ENCODE data around the gene PXMP4. TPM values are rescaled to one million over a fixed set of nuclear protein-coding genes. Genes with fewer than 3 reads are reported as not detected.
A peak's percentile ranks its signal among the peaks of the same experiment; 100 is the strongest.
"Not testable (repeated sequence)": the region's sequence is repeated elsewhere in the genome, so short reads cannot be mapped to it uniquely, and the experiment has no call there.

PXMP4 gene, protein sequence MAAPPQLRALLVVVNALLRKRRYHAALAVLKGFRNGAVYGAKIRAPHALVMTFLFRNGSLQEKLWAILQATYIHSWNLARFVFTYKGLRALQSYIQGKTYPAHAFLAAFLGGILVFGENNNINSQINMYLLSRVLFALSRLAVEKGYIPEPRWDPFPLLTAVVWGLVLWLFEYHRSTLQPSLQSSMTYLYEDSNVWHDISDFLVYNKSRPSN
- 1.2 TPM for polyA plus RNA-seq (2013, experiment 1 of 2)
- 2.7 TPM for polyA plus RNA-seq (2013, experiment 2 of 2)

- no peaks in the 10 kb centered on the region for H3K27me3 ChIP-seq (ENCODE audit: insufficient read depth, low read length)
- no peak within 1 kb of the TSS for H3K9ac ChIP-seq (ENCODE audit: low read depth, low read length)
- 52% methylated on average over 46 of the region's 46 CpGs for WGBS
- H3K36me3 ChIP-seq (ENCODE audit: insufficient read depth, low read length): no peaks in the 10 kb centered on the region
- peak within 1 kb of the TSS; percentile 55 for H3K4me3 ChIP-seq (ENCODE audit: low read length)
- H3K4me1 ChIP-seq (ENCODE audit: insufficient read depth, low read length): no peaks in the 10 kb centered on the region
- no peaks in the 10 kb centered on the region for H3K9me3 ChIP-seq (ENCODE audit: insufficient read depth, low read depth, low read length)
- no peak within 1 kb of the TSS for H3K27ac ChIP-seq (ENCODE audit: low read depth, low read length)
These were observed at the start of gene PXMP4 for GRCh38 chr20:33719989-33720709. Gene PXMP4 (minus strand): TSS chr20:33720310. CDS start chr20:33720207, 103 bp downstream.

GRCh38 chr20:33769043-33769442, 48.9 kb upstream of the PXMP4 start:
- H3K9me3 ChIP-seq (ENCODE audit: insufficient read depth, low read depth, low read length): no peaks in the 10 kb centered on the region
- H3K4me3 ChIP-seq (ENCODE audit: low read length): no peak overlapping the region
- no peaks in the 10 kb centered on the region for H3K4me1 ChIP-seq (ENCODE audit: insufficient read depth, low read length)
- no peaks in the 10 kb centered on the region for H3K36me3 ChIP-seq (ENCODE audit: insufficient read depth, low read length)
- H3K27ac ChIP-seq (ENCODE audit: low read depth, low read length): no peak overlapping the region
- 52% methylated on average over 2 of the region's 4 CpGs for WGBS
- no peaks in the 10 kb centered on the region for H3K27me3 ChIP-seq (ENCODE audit: insufficient read depth, low read length)
- no peak overlapping the region for H3K9ac ChIP-seq (ENCODE audit: low read depth, low read length)

- Histone ChIP-seq H3K4me3 (ENCODE audit: low read length) (no peak overlapping the region), H3K36me3 (ENCODE audit: insufficient read depth, low read length) (no peaks in the 10 kb centered on the region), H3K27me3 (ENCODE audit: insufficient read depth, low read length) (no peaks in the 10 kb centered on the region), H3K9me3 (ENCODE audit: insufficient read depth, low read depth, low read length) (no peaks in the 10 kb centered on the region), H3K27ac (ENCODE audit: low read depth, low read length) (no peak overlapping the region), H3K4me1 (ENCODE audit: insufficient read depth, low read length) (no peaks in the 10 kb centered on the region), H3K9ac (ENCODE audit: low read depth, low read length) (no peak overlapping the region)
- WGBS: 91% methylated on average over 2 of the region's 2 CpGs
These were observed 47.6 kb upstream of the PXMP4 start for GRCh38 chr20:33767777-33768138.

- H3K9ac ChIP-seq (ENCODE audit: low read depth, low read length): no peak overlapping the region
- H3K4me1 ChIP-seq (ENCODE audit: insufficient read depth, low read length): no peaks in the 10 kb centered on the region
These were observed 46.6 kb upstream of the PXMP4 start for GRCh38 chr20:33766686-33767085.

GRCh38 chr20:33765592-33765991, 45.5 kb upstream of the PXMP4 start:
- 98% methylated on average over 5 of the region's 5 CpGs for WGBS
- H3K36me3 ChIP-seq (ENCODE audit: insufficient read depth, low read length): no peaks in the 10 kb centered on the region

More at GRCh38 chr20:33766686-33767085, 46.6 kb upstream of the PXMP4 start:
- Histone ChIP-seq H3K36me3 (ENCODE audit: insufficient read depth, low read length) (no peaks in the 10 kb centered on the region), H3K4me3 (ENCODE audit: low read length) (no peak overlapping the region), H3K27me3 (ENCODE audit: insufficient read depth, low read length) (no peaks in the 10 kb centered on the region), H3K27ac (ENCODE audit: low read depth, low read length) (no peak overlapping the region), H3K9me3 (ENCODE audit: insufficient read depth, low read depth, low read length) (no peaks in the 10 kb centered on the region)
- WGBS: 93% methylated on average over 9 of the region's 9 CpGs

GRCh38 chr20:33765099-33765498, 45.0 kb upstream of the PXMP4 start:
- H3K4me3 ChIP-seq (ENCODE audit: low read length): no peak overlapping the region
- no peak overlapping the region for H3K9ac ChIP-seq (ENCODE audit: low read depth, low read length)
- 87% methylated on average over 2 of the region's 2 CpGs for WGBS
- H3K9me3 ChIP-seq (ENCODE audit: insufficient read depth, low read depth, low read length): no peaks in the 10 kb centered on the region
- H3K36me3 ChIP-seq (ENCODE audit: insufficient read depth, low read length): no peaks in the 10 kb centered on the region
- no peak overlapping the region for H3K27ac ChIP-seq (ENCODE audit: low read depth, low read length)
- H3K4me1 ChIP-seq (ENCODE audit: insufficient read depth, low read length): no peaks in the 10 kb centered on the region
- H3K27me3 ChIP-seq (ENCODE audit: insufficient read depth, low read length): no peaks in the 10 kb centered on the region

More at GRCh38 chr20:33765592-33765991, 45.5 kb upstream of the PXMP4 start:
- Histone ChIP-seq H3K4me1 (ENCODE audit: insufficient read depth, low read length) (no peaks in the 10 kb centered on the region), H3K27ac (ENCODE audit: low read depth, low read length) (no peak overlapping the region), H3K27me3 (ENCODE audit: insufficient read depth, low read length) (no peaks in the 10 kb centered on the region), H3K9me3 (ENCODE audit: insufficient read depth, low read depth, low read length) (no peaks in the 10 kb centered on the region), H3K4me3 (ENCODE audit: low read length) (no peak overlapping the region), H3K9ac (ENCODE audit: low read depth, low read length) (no peak overlapping the region)

- 95% methylated on average over 13 of the region's 13 CpGs for WGBS
These were observed 41.7 kb upstream of the PXMP4 start for GRCh38 chr20:33761698-33762250.

GRCh38 chr20:33757458-33757857, 37.3 kb upstream of the PXMP4 start:
- Histone ChIP-seq H3K4me1 (ENCODE audit: insufficient read depth, low read length) (0 out of 2 replicates have a peak, but pooled peaks cover 6% of the 10 kb centered on the region), H3K36me3 (ENCODE audit: insufficient read depth, low read length) (peaks cover 17% of the 10 kb centered on the region), H3K9ac (ENCODE audit: low read depth, low read length) (no peak overlapping the region), H3K27me3 (ENCODE audit: insufficient read depth, low read length) (no peaks in the 10 kb centered on the region), H3K27ac (ENCODE audit: low read depth, low read length) (no peak overlapping the region), H3K4me3 (ENCODE audit: low read length) (no peak overlapping the region), H3K9me3 (ENCODE audit: insufficient read depth, low read depth, low read length) (no peaks in the 10 kb centered on the region)
- 96% methylated on average over 1 of the region's 1 CpG for WGBS

More at GRCh38 chr20:33761698-33762250, 41.7 kb upstream of the PXMP4 start:
- Histone ChIP-seq H3K9me3 (ENCODE audit: insufficient read depth, low read depth, low read length) (no peaks in the 10 kb centered on the region), H3K9ac (ENCODE audit: low read depth, low read length) (no peak overlapping the region), H3K36me3 (ENCODE audit: insufficient read depth, low read length) (peaks cover 6% of the 10 kb centered on the region; the same call in 1 of the 2 replicates), H3K27ac (ENCODE audit: low read depth, low read length) (no peak overlapping the region), H3K27me3 (ENCODE audit: insufficient read depth, low read length) (no peaks in the 10 kb centered on the region), H3K4me1 (ENCODE audit: insufficient read depth, low read length) (no peaks in the 10 kb centered on the region), H3K4me3 (ENCODE audit: low read length) (no peak overlapping the region)

- Histone ChIP-seq H3K36me3 (ENCODE audit: insufficient read depth, low read length) (peaks cover 17% of the 10 kb centered on the region), H3K27me3 (ENCODE audit: insufficient read depth, low read length) (no peaks in the 10 kb centered on the region), H3K4me1 (ENCODE audit: insufficient read depth, low read length) (0 out of 2 replicates have a peak, but pooled peaks cover 6% of the 10 kb centered on the region), H3K27ac (ENCODE audit: low read depth, low read length) (no peak overlapping the region), H3K4me3 (ENCODE audit: low read length) (no peak overlapping the region), H3K9ac (ENCODE audit: low read depth, low read length) (no peak overlapping the region), H3K9me3 (ENCODE audit: insufficient read depth, low read depth, low read length) (no peaks in the 10 kb centered on the region)
- 96% methylated on average over 10 of the region's 10 CpGs for WGBS
These were observed 36.9 kb upstream of the PXMP4 start for GRCh38 chr20:33757046-33757445.

GRCh38 chr20:33755936-33756490, 35.9 kb upstream of the PXMP4 start:
- peaks cover 17% of the 10 kb centered on the region for H3K36me3 ChIP-seq (ENCODE audit: insufficient read depth, low read length)
- H3K4me1 ChIP-seq (ENCODE audit: insufficient read depth, low read length); H3K9me3 ChIP-seq (ENCODE audit: insufficient read depth, low read depth, low read length); H3K27me3 ChIP-seq (ENCODE audit: insufficient read depth, low read length); H3K4me3 ChIP-seq (ENCODE audit: low read length); H3K9ac ChIP-seq (ENCODE audit: low read depth, low read length): not testable (repeated sequence)
- H3K27ac ChIP-seq (ENCODE audit: low read depth, low read length): peak overlapping the region; percentile 60; the same call in 1 of the 2 replicates
- 81% methylated on average over 10 of the region's 10 CpGs for WGBS

GRCh38 chr20:33753763-33754162, 33.7 kb upstream of the PXMP4 start:
- Histone ChIP-seq H3K9me3 (ENCODE audit: insufficient read depth, low read depth, low read length) (no peaks in the 10 kb centered on the region), H3K4me1 (ENCODE audit: insufficient read depth, low read length) (0 out of 2 replicates have a peak, but pooled peaks cover 6% of the 10 kb centered on the region), H3K4me3 (ENCODE audit: low read length) (no peak overlapping the region), H3K27ac (ENCODE audit: low read depth, low read length) (no peak overlapping the region), H3K9ac (ENCODE audit: low read depth, low read length) (no peak overlapping the region), H3K27me3 (ENCODE audit: insufficient read depth, low read length) (no peaks in the 10 kb centered on the region), H3K36me3 (ENCODE audit: insufficient read depth, low read length) (peaks cover 17% of the 10 kb centered on the region)
- WGBS: 94% methylated on average over 5 of the region's 5 CpGs
